Karpas-422 (cell line): Measurements from ENCODE around the gene OR2Z1. TPM values are rescaled to one million over a fixed set of nuclear protein-coding genes. Genes with fewer than 3 reads are reported as not detected.

Source experiments
- DNase-seq: peaks from one replicate; pipeline ENCODE4 v3.0.0-alpha.2; 2015
- H2AFZ ChIP-seq: fragments of 200-600 bp; sonication (generic); 2 replicates; pipeline ENCODE4 v1.6.1; 2014; ENCODE audit warnings: antibody characterized with exemption, low read length, mixed read lengths
- H3K27ac ChIP-seq: fragments of 200-600 bp; sonication (generic); 2 replicates; pipeline ENCODE4 v1.5.1; 2014; ENCODE audit warnings: mild to moderate bottlenecking, low read length, moderate library complexity
- H3K27me3 ChIP-seq: fragments of 200-600 bp; sonication (generic); 2 replicates; pipeline ENCODE4 v1.6.1; 2014; ENCODE audit warnings: low read length, mixed read lengths
- H3K36me3 ChIP-seq: fragments of 200-600 bp; sonication (generic); 2 replicates; pipeline ENCODE4 v1.6.1; 2014; ENCODE audit warnings: low read length, mixed read lengths; ENCODE audit not compliant: insufficient read depth
- H3K4me1 ChIP-seq: fragments of 200-600 bp; sonication (generic); 2 replicates; pipeline ENCODE4 v1.6.1; 2014; ENCODE audit warnings: mild to moderate bottlenecking, low read length, mixed read lengths
- H3K4me2 ChIP-seq: fragments of 200-600 bp; sonication (generic); 2 replicates; pipeline ENCODE4 v1.6.1; 2014; ENCODE audit warnings: low read length, low read depth, mild to moderate bottlenecking; ENCODE audit not compliant: poor library complexity, severe bottlenecking
- H3K4me3 ChIP-seq: fragments of 200-600 bp; sonication (generic); 2 replicates; pipeline ENCODE4 v1.5.1; 2014; ENCODE audit warnings: mild to moderate bottlenecking, antibody characterized with exemption, low read length, mixed read lengths
- H3K79me2 ChIP-seq: fragments of 200-600 bp; sonication (generic); 2 replicates; pipeline ENCODE4 v1.6.1; 2014; ENCODE audit warnings: mild to moderate bottlenecking, low read length, mixed read lengths
- H3K9ac ChIP-seq: fragments of 200-600 bp; sonication (generic); 2 replicates; pipeline ENCODE4 v1.6.0; 2014; ENCODE audit warnings: low read length
- H3K9me2 ChIP-seq: fragments of 200-600 bp; sonication (generic), shearing (Covaris generic); replicated peaks from 2 replicates; pipeline ENCODE4 v1.6.0; 2014; ENCODE audit warnings: mild to moderate bottlenecking, low read length, moderate library complexity; ENCODE audit not compliant: insufficient read depth
- H3K9me3 ChIP-seq: fragments of 300-700, 200-600 bp; sonication (generic); 2 replicates; pipeline ENCODE4 v1.6.1; 2014; ENCODE audit warnings: low read length, mixed read lengths
- H4K20me1 ChIP-seq: fragments of 200-600 bp; sonication (generic); 2 replicates; pipeline ENCODE4 v1.6.1; 2014; ENCODE audit warnings: mild to moderate bottlenecking, antibody characterized with exemption, low read length, low read depth; ENCODE audit not compliant: insufficient read depth
- total RNA-seq: library from RNA; depleted of rRNA; stranded (reverse); fragments of >200 nt; shearing (Covaris generic); gene quantifications from 2 replicates; pipeline ENCODE4 v1.2.3, GENCODE V29; 2014; ENCODE audit warnings: low replicate concordance

The OR2Z1 gene
- total RNA-seq, 1 experiment from 2014 or later: not detected

DNA sequence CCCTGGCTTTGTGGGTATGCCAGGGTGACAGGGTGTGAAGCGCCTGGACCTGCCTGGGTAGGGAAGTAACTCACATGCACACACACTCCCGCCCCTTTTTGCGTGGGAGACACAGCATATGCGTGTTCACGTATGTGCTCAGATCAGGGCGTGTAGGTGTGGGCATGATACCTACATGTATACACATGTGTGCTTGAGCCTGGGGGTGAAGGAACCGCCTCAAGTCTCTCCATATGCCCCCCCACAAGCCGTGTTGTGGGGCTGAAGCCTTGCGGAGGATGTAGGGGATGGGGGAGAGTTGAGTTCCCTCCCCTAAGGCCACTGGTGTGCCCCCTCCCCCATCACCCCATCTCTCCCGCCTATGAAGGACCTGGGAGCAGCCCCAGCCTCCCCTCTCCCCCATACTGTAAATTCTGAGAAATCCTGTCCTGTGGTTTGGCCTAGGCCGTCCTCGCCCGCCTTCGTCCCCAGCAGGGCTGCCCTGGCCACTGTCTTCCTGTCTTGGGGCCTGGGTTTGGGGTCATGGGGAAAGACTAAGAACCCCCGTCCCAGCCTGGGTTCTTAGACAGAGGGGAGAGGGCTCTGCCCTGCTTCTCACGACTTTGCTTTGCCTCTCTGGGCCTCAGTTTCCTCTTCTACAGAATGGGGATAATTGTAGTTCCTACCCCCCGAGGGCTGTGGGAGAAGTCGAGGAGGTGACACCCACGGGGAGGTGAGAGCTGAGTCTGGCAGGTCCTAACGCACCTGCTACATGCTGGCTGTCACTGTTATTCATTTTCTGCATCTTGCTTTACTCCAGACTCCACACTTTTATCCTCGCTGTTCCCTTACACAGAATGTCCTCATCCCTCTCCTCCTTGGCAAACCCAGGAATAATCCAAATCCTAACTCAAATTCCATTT, 37.2 kb upstream of the OR2Z1 start:
- no peaks in the 10 kb centered on the region for H3K27me3 ChIP-seq
- H3K9ac ChIP-seq: no peak overlapping the region
- H3K36me3 ChIP-seq: no peaks in the 10 kb centered on the region
- no peaks in the 10 kb centered on the region for H4K20me1 ChIP-seq
- H3K4me3 ChIP-seq: no peak overlapping the region
- no peaks in the 10 kb centered on the region for H3K9me2 ChIP-seq
- no peak overlapping the region for H2AFZ ChIP-seq
- no peak for DNase-seq
- H3K4me2 ChIP-seq: no peak overlapping the region
- no peaks in the 10 kb centered on the region for H3K79me2 ChIP-seq
- no peak overlapping the region for H3K27ac ChIP-seq
- H3K9me3 ChIP-seq: no peaks in the 10 kb centered on the region
- H3K4me1 ChIP-seq: no peaks in the 10 kb centered on the region

DNA sequence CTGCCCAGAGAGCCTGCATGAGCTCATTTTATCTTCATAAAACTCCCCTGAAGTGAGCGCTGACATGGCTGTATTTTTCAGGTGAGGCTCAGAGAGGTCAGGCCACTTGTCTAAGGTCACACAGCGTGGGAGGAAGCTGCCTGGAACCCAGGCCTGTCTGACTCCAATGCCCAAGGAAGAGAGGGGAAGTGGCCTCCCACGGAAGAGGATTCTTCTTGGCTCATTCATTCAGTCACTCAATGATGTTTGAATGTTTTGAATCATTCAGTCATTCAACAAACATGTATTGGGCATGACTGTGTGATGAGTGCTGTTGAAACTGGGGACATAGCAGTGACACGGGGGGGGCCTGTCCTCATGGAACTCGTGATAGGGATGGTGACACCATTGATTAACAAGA, 34.9 kb upstream of the OR2Z1 start:
- no peaks in the 10 kb centered on the region for H3K79me2 ChIP-seq
- no peaks in the 10 kb centered on the region for H3K9me2 ChIP-seq
- H3K27me3 ChIP-seq: no peaks in the 10 kb centered on the region
- no peaks in the 10 kb centered on the region for H4K20me1 ChIP-seq
- H3K4me1 ChIP-seq: no peaks in the 10 kb centered on the region
- H3K4me3 ChIP-seq: no peak overlapping the region
- H3K4me2 ChIP-seq: no peak overlapping the region
- H3K27ac ChIP-seq: no peak overlapping the region
- H2AFZ ChIP-seq: no peak overlapping the region
- no peaks in the 10 kb centered on the region for H3K36me3 ChIP-seq
- DNase-seq: no peak
- H3K9ac ChIP-seq: no peak overlapping the region
- no peaks in the 10 kb centered on the region for H3K9me3 ChIP-seq

DNA sequence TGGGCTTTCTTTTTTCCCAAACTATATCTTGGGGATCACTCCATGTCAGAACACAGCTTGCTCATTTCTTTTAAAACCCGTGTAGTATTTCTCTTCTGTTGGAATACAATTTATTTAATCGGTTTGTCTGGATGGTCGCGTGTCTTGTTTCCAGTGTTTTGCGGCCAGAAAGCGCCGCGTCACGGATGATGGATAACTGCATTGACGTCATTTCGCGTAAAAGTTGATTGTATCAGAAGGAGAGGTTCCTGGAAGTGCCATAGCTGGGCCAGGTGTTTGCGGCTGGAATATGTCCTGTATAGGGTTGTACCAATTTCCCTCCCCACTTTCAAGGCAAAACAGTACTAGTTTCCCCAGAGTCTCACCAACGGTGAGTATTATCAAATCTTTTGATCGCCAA, 32.5 kb upstream of the OR2Z1 start:
- H3K9ac ChIP-seq: no peak overlapping the region
- no peak overlapping the region for H3K4me2 ChIP-seq
- H3K4me3 ChIP-seq: no peak overlapping the region
- H3K9me2 ChIP-seq: no peaks in the 10 kb centered on the region
- H3K36me3 ChIP-seq: no peaks in the 10 kb centered on the region
- no peaks in the 10 kb centered on the region for H4K20me1 ChIP-seq
- no peaks in the 10 kb centered on the region for H3K9me3 ChIP-seq
- H3K79me2 ChIP-seq: no peaks in the 10 kb centered on the region
- no peak for DNase-seq
- no peaks in the 10 kb centered on the region for H3K27me3 ChIP-seq
- no peak overlapping the region for H2AFZ ChIP-seq
- H3K4me1 ChIP-seq: no peaks in the 10 kb centered on the region
- no peak overlapping the region for H3K27ac ChIP-seq

DNA sequence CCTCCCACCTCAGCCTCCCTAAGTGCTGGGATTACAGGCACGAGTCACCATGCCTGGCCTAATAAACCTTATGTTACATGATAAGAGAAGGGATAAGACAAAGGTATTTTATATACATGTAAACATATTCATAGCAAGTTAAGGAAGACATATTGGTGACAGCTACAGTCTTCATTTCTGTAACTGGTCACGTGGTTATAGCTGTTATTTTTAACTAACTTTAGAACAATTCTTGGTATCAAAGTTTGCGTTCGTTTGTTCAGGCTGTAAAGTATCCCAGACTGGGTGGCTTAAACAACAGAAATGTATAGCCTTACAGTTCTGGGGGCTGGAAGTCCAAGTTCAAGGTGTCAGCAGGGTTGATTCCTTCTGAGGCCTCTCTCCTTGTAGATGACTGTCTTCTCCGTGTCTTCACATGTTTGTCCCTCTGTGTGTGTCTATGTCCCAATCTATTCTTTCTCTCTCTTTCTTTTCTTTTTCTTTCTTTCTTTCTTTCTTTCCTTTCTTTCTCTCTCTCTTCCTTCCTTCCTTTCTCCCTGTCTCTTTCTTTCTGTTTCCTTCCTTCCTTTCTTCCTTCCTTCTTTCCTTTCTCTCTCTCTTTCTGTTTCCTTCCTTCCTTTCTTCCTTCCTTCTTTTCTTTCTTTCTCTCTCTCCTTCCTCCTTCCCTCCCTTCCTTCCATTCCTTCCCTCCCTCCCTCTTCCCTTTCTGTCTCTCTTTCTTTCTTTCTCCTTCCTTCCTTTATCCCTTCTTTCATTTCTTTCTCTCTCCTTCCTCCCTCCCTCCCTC, 30.5 kb upstream of the OR2Z1 start:
- Histone ChIP-seq H3K27ac (no peak overlapping the region), H3K9me3 (no peaks in the 10 kb centered on the region), H3K36me3 (no peaks in the 10 kb centered on the region), H4K20me1 (no peaks in the 10 kb centered on the region), H3K79me2 (no peaks in the 10 kb centered on the region), H3K27me3 (no peaks in the 10 kb centered on the region), H3K4me1 (no peaks in the 10 kb centered on the region), H3K4me3 (no peak overlapping the region), H2AFZ (no peak overlapping the region), H3K4me2 (no peak overlapping the region), H3K9me2 (no peaks in the 10 kb centered on the region), H3K9ac (no peak overlapping the region)
- DNase-seq: no peak

DNA sequence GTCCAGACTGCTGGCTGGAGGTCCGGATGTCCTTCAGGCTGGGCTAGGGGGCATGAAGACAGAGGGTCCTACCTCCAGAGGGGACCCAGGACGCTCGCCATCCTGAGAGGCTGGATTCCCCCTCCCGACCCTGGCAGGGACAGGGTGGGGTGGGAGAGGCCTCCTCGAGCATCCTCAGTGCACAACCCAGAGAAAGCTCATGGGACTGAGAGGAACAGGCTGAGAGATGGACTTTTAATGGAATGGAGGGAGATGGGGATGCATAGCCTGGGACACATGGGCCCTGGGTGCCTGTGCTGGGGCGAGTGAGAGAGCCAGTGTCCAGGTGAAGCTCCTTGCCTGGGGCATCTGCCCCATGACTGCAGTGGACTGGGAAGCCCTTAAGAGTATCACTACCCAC, 25.9 kb upstream of the OR2Z1 start:
- H3K79me2 ChIP-seq: no peaks in the 10 kb centered on the region
- no peaks in the 10 kb centered on the region for H3K9me2 ChIP-seq
- H3K4me1 ChIP-seq: no peaks in the 10 kb centered on the region
- no peaks in the 10 kb centered on the region for H4K20me1 ChIP-seq
- H3K27me3 ChIP-seq: no peaks in the 10 kb centered on the region
- DNase-seq: no peak
- H2AFZ ChIP-seq: no peak overlapping the region
- H3K9ac ChIP-seq: no peak overlapping the region
- H3K4me2 ChIP-seq: no peak overlapping the region
- H3K36me3 ChIP-seq: no peaks in the 10 kb centered on the region
- no peak overlapping the region for H3K4me3 ChIP-seq
- no peaks in the 10 kb centered on the region for H3K9me3 ChIP-seq
- H3K27ac ChIP-seq: no peak overlapping the region

DNA sequence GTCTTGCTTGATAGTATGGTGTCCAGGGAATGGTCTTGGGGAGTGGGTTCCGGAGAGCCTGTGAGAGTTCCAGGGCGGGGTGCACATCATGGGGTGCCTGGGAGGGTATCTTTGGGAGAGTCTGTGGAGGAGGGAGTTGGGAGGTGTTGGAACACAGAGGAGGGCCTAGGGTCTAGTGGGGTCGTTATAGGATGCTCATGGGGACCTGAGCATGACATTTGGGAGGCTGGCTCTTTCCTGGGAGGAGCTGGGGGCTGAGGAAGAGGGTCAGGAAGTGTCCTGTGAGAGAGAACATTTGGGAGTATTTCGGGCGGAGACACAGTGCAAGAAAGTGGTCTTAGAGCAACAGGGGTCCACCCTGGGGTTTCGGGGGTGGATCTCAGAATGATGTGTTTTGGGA, 25.5 kb upstream of the OR2Z1 start:
- DNase-seq: no peak
- Histone ChIP-seq H3K4me3 (no peak overlapping the region), H3K4me2 (no peak overlapping the region), H3K9me3 (no peaks in the 10 kb centered on the region), H3K79me2 (no peaks in the 10 kb centered on the region), H3K9ac (no peak overlapping the region), H3K27ac (no peak overlapping the region), H2AFZ (no peak overlapping the region), H4K20me1 (no peaks in the 10 kb centered on the region), H3K36me3 (no peaks in the 10 kb centered on the region), H3K9me2 (no peaks in the 10 kb centered on the region), H3K4me1 (no peaks in the 10 kb centered on the region), H3K27me3 (no peaks in the 10 kb centered on the region)

DNA sequence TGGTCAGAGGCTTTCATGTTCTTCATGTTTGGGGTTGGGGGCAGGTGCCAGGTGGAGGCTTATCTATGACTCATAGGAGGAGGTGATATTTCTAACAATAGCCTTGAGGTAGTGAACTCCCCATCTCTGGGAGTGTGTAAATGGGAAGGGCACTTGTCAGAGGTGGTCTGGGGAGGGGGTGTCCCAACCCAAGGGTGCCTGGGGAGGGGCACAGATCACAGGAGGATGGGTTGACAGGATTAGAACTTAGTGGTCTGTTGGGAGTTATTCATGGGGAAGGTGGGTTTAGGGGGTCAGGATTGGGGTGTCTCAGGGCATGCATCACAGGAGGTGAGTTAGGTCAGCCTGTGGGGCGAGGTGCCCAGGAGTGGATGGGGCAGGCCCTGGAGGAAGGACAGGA, 24.4 kb upstream of the OR2Z1 start:
- Histone ChIP-seq H3K9me3 (no peaks in the 10 kb centered on the region), H3K4me1 (no peaks in the 10 kb centered on the region), H3K79me2 (no peaks in the 10 kb centered on the region), H4K20me1 (no peaks in the 10 kb centered on the region), H3K27me3 (no peaks in the 10 kb centered on the region), H3K4me3 (no peak overlapping the region), H3K9me2 (no peaks in the 10 kb centered on the region), H3K4me2 (no peak overlapping the region), H3K27ac (no peak overlapping the region), H3K36me3 (no peaks in the 10 kb centered on the region), H2AFZ (no peak overlapping the region), H3K9ac (no peak overlapping the region)
- no peak for DNase-seq

DNA sequence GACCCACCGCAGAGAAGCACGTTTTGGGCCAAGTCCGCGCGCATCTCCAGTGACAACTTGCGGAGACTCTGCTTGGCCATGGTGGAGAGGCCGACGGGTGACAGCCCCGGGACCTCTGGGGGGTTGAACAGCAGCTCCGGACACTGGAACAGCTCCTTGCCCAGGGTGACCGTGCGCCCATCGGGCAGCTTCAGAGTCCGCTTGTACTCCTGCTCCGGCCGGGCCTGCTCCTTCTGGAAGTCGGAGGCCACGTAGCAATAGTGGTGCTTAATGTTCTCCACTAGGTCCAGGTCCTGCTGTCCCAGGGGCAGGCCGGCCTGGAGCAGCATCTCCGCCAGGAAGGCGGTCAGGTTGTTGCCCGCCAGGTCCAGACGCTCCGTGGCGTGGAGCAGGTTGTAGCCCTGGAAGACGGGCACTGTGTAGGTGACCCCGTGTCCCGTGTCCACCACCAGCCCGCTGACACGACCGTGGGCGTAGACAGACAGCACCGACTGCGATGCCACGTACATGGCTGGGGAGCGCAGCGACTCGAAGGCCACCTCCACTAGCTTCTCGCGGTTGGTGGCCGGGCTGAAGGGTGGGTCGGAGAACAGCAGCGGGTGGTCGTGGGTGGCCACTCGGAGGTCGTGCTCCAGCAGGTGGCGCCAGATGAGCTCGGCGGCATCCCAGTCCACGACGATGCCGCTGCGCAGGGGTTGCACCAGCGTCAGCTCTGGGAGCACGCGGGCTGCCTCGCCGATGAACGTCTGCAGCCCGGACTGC, 23.6 kb upstream of the OR2Z1 start:
- no peaks in the 10 kb centered on the region for H3K4me1 ChIP-seq
- DNase-seq: no peak
- no peaks in the 10 kb centered on the region for H3K9me3 ChIP-seq
- no peak overlapping the region for H3K4me3 ChIP-seq
- no peaks in the 10 kb centered on the region for H3K79me2 ChIP-seq
- H2AFZ ChIP-seq: no peak overlapping the region
- no peaks in the 10 kb centered on the region for H4K20me1 ChIP-seq
- H3K9me2 ChIP-seq: no peaks in the 10 kb centered on the region
- H3K36me3 ChIP-seq: no peaks in the 10 kb centered on the region
- H3K27ac ChIP-seq: no peak overlapping the region
- H3K27me3 ChIP-seq: no peaks in the 10 kb centered on the region
- H3K4me2 ChIP-seq: no peak overlapping the region
- H3K9ac ChIP-seq: no peak overlapping the region
